Activated CD8-positive, alpha-beta T cell treated with anti-CD3 and anti-CD28 coated beads, Interleukin-2, amount 10 ng/mL, durations not matched to agents 7 days and 5 days (primary cell): ENCODE data around the gene INAFM1. TPM values are rescaled to one million over a fixed set of nuclear protein-coding genes. Genes with fewer than 3 reads are reported as not detected.
A peak's percentile ranks its signal among the peaks of the same experiment; 100 is the strongest.
"Not testable (repeated sequence)": the region's sequence is repeated elsewhere in the genome, so short reads cannot be mapped to it uniquely, and the experiment has no call there.

Experiments
- ATAC-seq: fragments of 150-1000 bp; cut with Tn5 transposase; one replicate; pipeline ENCODE4 v1.10.0; 2021; ENCODE audit warnings: moderate library complexity
- CTCF ChIA-PET: fragments of 350-600 bp; sonication (Branson Sonifier 250); formaldehyde crosslinking; loops from one replicate; lab custom pipeline; 2021; ENCODE audit warnings: antibody characterized with exemption; lab: Charles Lee
- POLR2A ChIA-PET: fragments of 350-600 bp; sonication (Branson Sonifier 250); formaldehyde crosslinking; loops from one replicate; lab custom pipeline; 2021; ENCODE audit warnings: antibody characterized with exemption; lab: Charles Lee
- DNase-seq: peaks from one replicate; pipeline ENCODE4 v3.0.0-alpha.2; 2020
- H3K27ac Mint-ChIP-seq: one replicate; pipeline ENCODE4 v1.8.0; 2021; ENCODE audit warnings: mild to moderate bottlenecking, mixed read lengths
- H3K27me3 Mint-ChIP-seq: one replicate; pipeline ENCODE4 v1.8.0; 2021; ENCODE audit warnings: low read depth, mixed read lengths
- H3K36me3 Mint-ChIP-seq: one replicate; pipeline ENCODE4 v1.8.0; 2021; ENCODE audit warnings: low read depth, mixed read lengths
- H3K4me1 Mint-ChIP-seq: one replicate; pipeline ENCODE4 v1.8.0; 2021; ENCODE audit warnings: low read depth, mixed read lengths
- H3K4me3 Mint-ChIP-seq: one replicate; pipeline ENCODE4 v1.8.0; 2021; ENCODE audit warnings: mild to moderate bottlenecking, mixed read lengths
- H3K9me3 Mint-ChIP-seq: one replicate; pipeline ENCODE4 v1.8.0; 2022; ENCODE audit warnings: mixed read lengths; ENCODE audit not compliant: insufficient read depth
- total RNA-seq, 2 experiments: library from RNA; stranded (reverse); gene quantifications; one replicate each; pipeline ENCODE4 v1.2.3, GENCODE V29; 2021

The INAFM1 gene
- total RNA-seq, 2 experiments from 2014 or later, result 12.9 to 14.3 TPM

DNA sequence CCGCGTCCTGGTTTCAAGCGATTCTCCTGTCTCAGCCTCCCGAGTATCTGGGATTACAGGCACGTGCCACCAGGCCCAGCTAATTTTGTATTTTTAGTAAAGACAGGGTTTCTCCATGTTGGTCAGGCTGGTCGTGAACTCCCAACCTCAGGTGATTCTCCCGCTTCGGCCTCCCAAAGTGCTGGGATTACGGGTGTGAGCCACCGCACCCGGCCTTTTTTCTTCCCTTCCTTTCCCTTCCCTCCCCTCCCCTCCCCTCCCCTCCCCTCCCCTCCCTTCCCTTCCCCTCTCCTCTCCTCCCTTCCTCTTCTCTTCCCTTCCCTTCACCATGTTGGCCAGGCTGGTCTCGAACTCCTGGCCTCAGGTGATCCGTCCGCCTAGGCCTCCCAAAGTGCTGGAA is 26.2 kb downstream of the INAFM1 start:
- H3K4me1 Mint-ChIP-seq, result peaks cover 22% of the 10 kb centered on the region
- DNase-seq, H3K27me3 Mint-ChIP-seq, ATAC-seq, H3K27ac Mint-ChIP-seq, H3K4me3 Mint-ChIP-seq, H3K9me3 Mint-ChIP-seq, POLR2A ChIA-PET, H3K36me3 Mint-ChIP-seq: not testable (repeated sequence)
- CTCF ChIA-PET, result interaction anchor here (1.3 kb wide), 1 partner anchor 91 kb away, joined by 4 read pairs; no protein-coding TSS in a partner anchor

DNA sequence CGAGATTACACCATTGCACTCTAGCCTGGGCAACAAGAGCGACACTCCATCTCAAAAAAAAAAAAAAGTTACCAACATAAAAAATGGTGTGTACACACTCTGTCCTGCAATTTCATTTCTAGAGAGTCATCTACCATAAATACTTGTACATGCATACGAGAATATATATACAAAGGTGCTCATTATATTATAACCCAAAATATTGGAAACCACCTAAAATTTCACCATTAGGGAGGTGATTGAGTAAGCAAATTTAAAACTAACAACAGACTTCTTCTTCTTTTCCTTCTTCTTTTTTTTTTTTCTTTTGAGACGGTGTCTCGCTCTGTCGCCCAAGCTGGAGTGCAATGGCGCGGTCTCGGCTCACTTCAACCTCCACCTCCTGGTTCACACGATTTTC is 27.6 kb downstream of the INAFM1 start:
- H3K4me1 Mint-ChIP-seq, result peaks cover 18% of the 10 kb centered on the region
- H3K27me3 Mint-ChIP-seq, result no peaks in the 10 kb centered on the region
- DNase-seq (no peak), ATAC-seq (no peak)
- H3K9me3 Mint-ChIP-seq, result no peaks in the 10 kb centered on the region
- CTCF ChIA-PET, result interaction anchor here (1.3 kb wide), 1 partner anchor 90 kb away, joined by 4 read pairs; no protein-coding TSS in a partner anchor
- no peak overlapping the region for H3K27ac Mint-ChIP-seq
- POLR2A ChIA-PET, result interaction anchor here (0.7 kb wide), 1 partner anchor 15 kb away, joined by 3 read pairs; no protein-coding TSS in a partner anchor
- no peaks in the 10 kb centered on the region for H3K36me3 Mint-ChIP-seq
- H3K4me3 Mint-ChIP-seq, result no peak overlapping the region

DNA sequence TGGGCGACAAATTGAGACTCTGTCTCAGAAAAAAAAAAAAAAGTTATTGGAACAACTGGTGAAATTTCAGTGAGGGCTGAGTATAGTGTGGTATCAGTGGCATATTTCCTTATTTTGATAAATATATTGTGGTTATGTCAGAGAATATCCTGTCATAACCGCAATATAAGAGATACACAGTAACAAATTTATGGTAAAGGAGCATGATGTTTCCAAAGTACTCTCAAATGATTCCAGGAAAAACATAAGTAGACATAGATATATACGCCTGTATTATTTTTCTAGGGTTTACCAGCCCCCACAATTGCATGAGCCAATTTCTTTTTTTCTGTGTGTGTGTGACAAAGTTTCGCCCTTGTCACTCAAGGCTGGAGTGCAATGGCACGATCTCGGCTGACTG is 29.3 kb downstream of the INAFM1 start:
- Mint-ChIP-seq H3K27ac (no peak overlapping the region), H3K36me3 (no peaks in the 10 kb centered on the region), H3K9me3 (no peaks in the 10 kb centered on the region), H3K4me3 (no peak overlapping the region), H3K27me3 (no peaks in the 10 kb centered on the region), H3K4me1 (peaks cover 18% of the 10 kb centered on the region)
- ChIA-PET POLR2A (no interaction called here), CTCF (interaction anchor here (1.1 to 1.5 kb wide), 2 partner anchors 8 to 125 kb away, joined by 5 to 7 read pairs; no protein-coding TSS in a partner anchor)
- DNase-seq (no peak), ATAC-seq (no peak)

DNA sequence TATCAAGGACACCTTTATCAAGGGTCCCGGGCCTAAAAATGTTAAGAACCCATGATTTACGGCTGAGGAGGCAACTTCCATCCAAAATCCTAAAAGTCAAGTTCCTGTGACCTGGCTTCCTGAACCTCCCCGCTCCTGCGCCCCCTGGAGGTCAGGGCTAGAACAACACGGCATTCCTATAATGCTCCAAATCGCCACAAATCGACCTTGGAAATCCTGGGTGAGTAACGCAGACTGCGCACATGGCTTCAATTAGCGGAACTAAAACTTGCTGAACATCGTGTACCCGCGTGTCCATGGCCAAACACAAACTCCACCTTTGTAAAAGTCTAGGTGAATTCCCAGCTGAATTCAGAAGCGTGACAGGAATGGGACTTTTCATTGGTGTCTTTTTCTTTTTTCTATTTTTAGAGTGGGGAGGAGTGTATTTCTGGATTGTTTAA is 30.6 kb downstream of the INAFM1 start:
- ChIA-PET POLR2A (no interaction called here), CTCF (interaction anchor here (0.7 to 1.9 kb wide), 10 partner anchors 9 to 123 kb away, joined by 3 to 11 read pairs (median 4); partner anchors contain the start of gene DHX34)
- DNase-seq (peak; percentile 55), ATAC-seq (no peak)
- Mint-ChIP-seq H3K27me3 (no peaks in the 10 kb centered on the region), H3K9me3 (no peaks in the 10 kb centered on the region), H3K36me3 (no peaks in the 10 kb centered on the region), H3K4me1 (peaks cover 12% of the 10 kb centered on the region), H3K27ac (no peak overlapping the region), H3K4me3 (no peak overlapping the region)

DNA sequence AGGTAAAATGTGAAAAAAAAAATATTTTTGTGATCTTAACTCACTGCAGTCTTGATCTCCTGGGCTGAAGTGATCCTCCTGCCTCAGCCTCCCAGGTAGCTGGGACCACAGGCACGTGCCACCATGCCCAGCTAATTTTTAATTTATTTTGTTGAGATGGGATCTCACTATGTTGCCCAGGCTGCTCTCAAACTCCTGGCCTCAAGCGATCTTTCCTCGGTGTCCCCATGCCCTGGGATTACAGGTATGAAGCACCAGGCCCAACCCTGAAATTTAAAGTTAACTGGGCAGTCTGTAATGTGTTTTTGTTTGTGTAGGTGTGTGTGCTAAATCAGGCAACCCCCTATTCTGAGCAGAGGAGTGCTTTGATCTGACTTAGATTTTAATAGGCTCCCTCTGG is 31.6 kb downstream of the INAFM1 start:
- POLR2A ChIA-PET, result no interaction called here
- Mint-ChIP-seq H3K4me3 (no peak overlapping the region), H3K9me3 (no peaks in the 10 kb centered on the region), H3K4me1 (peaks cover 9% of the 10 kb centered on the region), H3K36me3 (no peaks in the 10 kb centered on the region), H3K27ac (no peak overlapping the region), H3K27me3 (no peaks in the 10 kb centered on the region)
- ATAC-seq, result no peak
- no peak for DNase-seq
- CTCF ChIA-PET, result interaction anchor here (0.7 to 1.9 kb wide), 7 partner anchors 10 to 175 kb away, joined by 3 to 11 read pairs (median 4); partner anchors contain the start of gene DHX34

DNA sequence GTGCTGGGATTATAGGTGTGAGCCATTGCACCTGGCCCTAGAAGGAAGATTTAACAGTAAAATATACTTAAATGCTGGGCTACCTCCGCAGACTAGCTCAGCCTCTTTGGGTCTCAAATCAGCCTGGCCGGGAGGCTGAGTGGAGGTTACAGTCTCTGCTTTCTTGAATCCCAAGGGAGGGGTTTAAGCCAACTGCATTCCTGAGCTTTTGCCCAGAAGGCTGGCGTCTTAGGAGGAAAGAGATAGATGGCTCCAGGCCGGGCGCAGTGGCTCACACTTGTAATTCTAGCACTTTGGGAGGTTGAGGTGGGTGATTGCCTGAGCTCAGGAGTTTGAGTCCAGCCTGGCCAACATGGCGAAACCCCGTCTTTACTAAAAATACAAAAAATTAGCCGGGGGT is 34.4 kb downstream of the INAFM1 start:
- H3K9me3 Mint-ChIP-seq, result no peaks in the 10 kb centered on the region
- no peak overlapping the region for H3K27ac Mint-ChIP-seq
- ChIA-PET POLR2A (no interaction called here), CTCF (interaction anchor here (0.6 to 2.0 kb wide), 4 partner anchors 9 to 82 kb away, joined by 3 to 8 read pairs (median 3); partner anchors contain the start of gene DHX34)
- peaks cover 3% of the 10 kb centered on the region for H3K27me3 Mint-ChIP-seq
- H3K36me3 Mint-ChIP-seq, result no peaks in the 10 kb centered on the region
- peaks cover 6% of the 10 kb centered on the region for H3K4me1 Mint-ChIP-seq
- no peak overlapping the region for H3K4me3 Mint-ChIP-seq
- ATAC-seq, result no peak
- DNase-seq, result no peak

DNA sequence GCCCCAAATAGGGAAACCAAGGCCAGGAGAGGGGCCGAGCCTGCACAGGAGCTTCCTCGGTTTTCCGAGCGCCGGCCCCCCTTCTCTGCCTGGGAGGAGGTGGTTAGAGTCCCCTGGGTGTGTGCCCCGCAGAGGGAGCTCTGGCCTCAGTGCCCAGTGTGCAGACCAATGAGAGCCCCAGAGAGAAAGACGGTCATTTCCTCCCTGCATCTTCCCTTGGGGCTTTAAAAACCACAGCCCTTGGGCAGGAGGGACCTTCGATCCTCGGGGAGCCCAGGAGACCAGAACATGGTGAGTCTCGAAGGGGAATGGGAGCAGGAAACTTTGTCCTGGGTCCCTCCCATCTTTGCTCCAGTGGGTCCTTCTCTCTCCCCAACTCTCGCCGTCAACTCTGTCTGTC is 34.9 kb downstream of the INAFM1 start, which contains the start of gene C5AR1:
Gene C5AR1, plus strand, starts transcription at position 254 of the 400 bp plus-strand sequence. Its CDS starts 35 bp downstream, at position 289.
- H3K4me1 Mint-ChIP-seq, result peaks cover 5% of the 10 kb centered on the region
- H3K27ac Mint-ChIP-seq, result no peak within 1 kb of the TSS
- no peaks in the 10 kb centered on the region for H3K9me3 Mint-ChIP-seq
- ChIA-PET CTCF (interaction anchor here (0.6 to 2.0 kb wide), 2 partner anchors 13 to 39 kb away, joined by 3 to 8 read pairs; partner anchors contain the start of gene DHX34), POLR2A (no interaction called here)
- DNase-seq (no peak), ATAC-seq (no peak)
- peaks cover 3% of the 10 kb centered on the region for H3K27me3 Mint-ChIP-seq
- no peaks in the 10 kb centered on the region for H3K36me3 Mint-ChIP-seq
- H3K4me3 Mint-ChIP-seq, result no peak within 1 kb of the TSS

DNA sequence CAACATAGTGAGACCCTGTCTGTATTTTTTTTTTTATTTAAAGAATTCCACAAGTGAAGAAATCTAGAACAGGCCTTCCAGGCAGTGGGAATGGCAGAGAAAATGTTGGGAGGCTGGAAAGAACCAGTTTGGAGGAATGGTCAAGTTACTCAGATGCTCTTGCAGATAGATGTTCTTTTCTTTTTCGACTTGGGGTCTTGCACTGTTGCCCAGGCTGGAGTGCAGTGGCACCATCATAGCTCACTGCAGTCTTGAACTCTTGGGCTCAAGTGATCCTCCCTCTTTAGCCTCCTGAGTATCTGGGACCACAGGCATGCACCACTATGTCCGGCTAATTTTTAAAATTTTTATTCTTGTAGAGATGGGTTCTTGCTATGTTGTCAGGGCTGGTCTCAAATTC is 35.6 kb downstream of the INAFM1 start:
- POLR2A ChIA-PET, result no interaction called here
- H3K4me1 Mint-ChIP-seq, result peaks cover 1% of the 10 kb centered on the region
- CTCF ChIA-PET, result no interaction called here
- peaks cover 3% of the 10 kb centered on the region for H3K27me3 Mint-ChIP-seq
- ATAC-seq (no peak), DNase-seq (no peak)
- no peaks in the 10 kb centered on the region for H3K9me3 Mint-ChIP-seq
- no peaks in the 10 kb centered on the region for H3K36me3 Mint-ChIP-seq
- no peak overlapping the region for H3K27ac Mint-ChIP-seq
- no peak overlapping the region for H3K4me3 Mint-ChIP-seq

DNA sequence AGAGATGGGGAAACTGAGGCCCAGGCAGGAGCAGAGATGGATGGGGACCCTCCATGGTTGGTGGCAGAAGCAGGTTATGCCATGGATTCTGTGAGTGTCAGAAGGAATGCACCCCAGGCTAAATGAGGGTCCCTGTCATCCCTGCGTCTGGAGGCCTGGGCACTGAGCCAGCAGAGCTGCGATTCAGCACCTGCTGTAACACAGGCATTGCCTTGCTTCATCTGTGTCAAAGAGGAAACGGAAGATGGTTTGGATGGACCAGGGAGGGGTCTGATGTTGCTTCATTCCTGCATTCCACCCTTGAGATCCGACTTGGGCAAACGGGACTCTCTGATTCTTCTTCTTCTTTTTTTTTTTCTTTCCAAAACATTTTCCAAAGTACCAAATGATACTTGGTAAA is 36.1 kb downstream of the INAFM1 start:
- no peak for ATAC-seq
- Mint-ChIP-seq H3K27me3 (peaks cover 4% of the 10 kb centered on the region), H3K9me3 (no peaks in the 10 kb centered on the region), H3K4me1 (no peaks in the 10 kb centered on the region), H3K4me3 (no peak overlapping the region), H3K27ac (no peak overlapping the region), H3K36me3 (no peaks in the 10 kb centered on the region)
- POLR2A ChIA-PET, result no interaction called here
- CTCF ChIA-PET, result no interaction called here
- DNase-seq, result no peak

DNA sequence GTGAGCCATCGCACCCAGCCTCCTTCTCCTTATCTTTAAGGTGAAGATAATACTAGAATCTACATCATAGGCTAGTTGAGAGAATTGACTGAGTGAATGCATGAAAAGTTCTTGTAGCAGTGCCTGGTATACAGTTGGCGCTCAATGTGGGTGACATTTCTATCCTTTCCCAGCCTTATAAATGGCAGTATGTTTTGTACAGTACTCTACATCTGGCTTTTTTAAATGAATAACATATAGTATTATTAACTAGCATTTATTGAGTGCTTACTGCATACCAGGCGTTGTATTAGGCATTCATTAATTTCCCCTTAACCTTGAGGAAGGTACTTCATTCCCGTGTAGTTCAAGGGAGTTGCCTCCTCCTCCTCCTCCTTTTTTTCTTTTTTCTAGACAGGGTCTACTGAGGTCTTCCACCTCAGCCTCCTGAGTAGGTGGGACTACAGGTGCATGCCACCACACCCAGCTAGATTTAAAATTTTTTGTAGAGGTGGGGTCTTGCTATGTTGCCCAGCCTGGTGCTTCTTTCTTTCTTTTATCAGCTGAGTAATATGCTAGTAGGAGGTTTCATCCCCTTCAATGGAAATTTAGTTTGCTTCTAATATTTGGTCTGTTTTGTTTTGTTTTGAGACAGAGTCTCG is 37.8 kb downstream of the INAFM1 start:
- no peaks in the 10 kb centered on the region for H3K9me3 Mint-ChIP-seq
- no peak overlapping the region for H3K27ac Mint-ChIP-seq
- no peak for DNase-seq
- H3K4me1 Mint-ChIP-seq, result no peaks in the 10 kb centered on the region
- H3K4me3 Mint-ChIP-seq, result no peak overlapping the region
- peaks cover 7% of the 10 kb centered on the region for H3K27me3 Mint-ChIP-seq
- H3K36me3 Mint-ChIP-seq, result no peaks in the 10 kb centered on the region
- no peak for ATAC-seq
- CTCF ChIA-PET, result no interaction called here
- POLR2A ChIA-PET, result no interaction called here

DNA sequence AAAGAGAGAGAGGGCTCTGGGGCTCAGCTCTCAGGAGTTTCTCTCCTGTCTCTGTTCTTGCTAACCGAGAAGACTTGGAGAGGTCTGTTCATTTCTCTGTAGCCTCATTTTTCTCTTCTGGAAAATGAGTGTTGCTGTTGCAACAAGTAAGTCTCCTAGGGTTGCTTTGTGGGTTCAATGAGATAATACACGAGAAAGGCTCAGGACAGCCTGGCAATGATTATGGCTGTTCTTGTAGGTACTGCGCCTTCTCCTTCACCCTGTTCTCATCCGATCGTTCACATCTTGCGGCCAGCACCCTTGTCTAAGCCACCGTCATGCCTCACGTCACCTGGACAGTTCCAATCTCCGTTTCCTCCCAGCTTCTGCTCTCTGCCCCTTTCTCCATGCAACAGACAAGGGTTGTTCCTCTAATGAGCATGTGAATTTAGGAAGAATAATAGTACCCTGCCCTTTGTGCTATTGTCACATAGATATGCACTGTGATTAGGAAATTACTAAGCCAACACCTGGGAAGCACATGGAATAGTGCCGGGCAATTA is 39.1 kb downstream of the INAFM1 start:
- H3K27ac Mint-ChIP-seq, result no peak overlapping the region
- H3K4me1 Mint-ChIP-seq, result no peaks in the 10 kb centered on the region
- CTCF ChIA-PET, result no interaction called here
- ATAC-seq (no peak), DNase-seq (no peak)
- H3K36me3 Mint-ChIP-seq, result no peaks in the 10 kb centered on the region
- H3K4me3 Mint-ChIP-seq, result no peak overlapping the region
- peaks cover 7% of the 10 kb centered on the region for H3K27me3 Mint-ChIP-seq
- no peaks in the 10 kb centered on the region for H3K9me3 Mint-ChIP-seq
- POLR2A ChIA-PET, result no interaction called here
